Caco-2 (cell line): Measurements from ENCODE around the gene GLI3. TPM values are rescaled to one million over a fixed set of nuclear protein-coding genes. Genes with fewer than 3 reads are reported as not detected.

ENCODE experiments used
- BruUV-seq: library from RNA; stranded (reverse); fragments of 400-500 nt; replicated peaks from 2 replicates; lab custom pipeline; 2021; lab: Mats Ljungman, UMichigan
- CTCF ChIA-PET: fragments of 300-600 bp; sonication (Branson Sonifier 250); formaldehyde crosslinking; loops from one replicate; lab custom pipeline; 2022; ENCODE audit warnings: antibody characterized with exemption; lab: Charles Lee
- POLR2A ChIA-PET: fragments of 300-600 bp; sonication (Branson Sonifier 250); formaldehyde crosslinking; loops from one replicate; lab custom pipeline; 2022; ENCODE audit warnings: antibody characterized with exemption; lab: Charles Lee
- DNase-seq, 2 experiments: peaks; one replicate each; pipeline versions ENCODE4 v3.0.0 to v3.0.0-alpha.2; 2020 to 2022
- H3K27me3 ChIP-seq: replicated peaks from 2 replicates; pipeline ENCODE4 v1.6.0; 2011; ENCODE audit warnings: low read length; ENCODE audit not compliant: control insufficient read depth, insufficient read depth
- H3K36me3 ChIP-seq: 2 replicates; pipeline ENCODE4 v1.5.1; 2011; ENCODE audit warnings: low read length; ENCODE audit not compliant: control insufficient read depth, insufficient read depth
- H3K4me1 ChIP-seq: fragments of 250-450 bp; sonication (Bioruptor Pico); 2 replicates; pipeline ENCODE4 v1.5.1; 2020; ENCODE audit warnings: mild to moderate bottlenecking
- H3K4me3 ChIP-seq: 2 replicates; pipeline ENCODE4 v1.5.1; 2011; ENCODE audit warnings: low read depth, mild to moderate bottlenecking, control low read depth, low read length
- H3K9me3 ChIP-seq: fragments of 250-450 bp; sonication (Bioruptor Pico); 2 replicates; pipeline ENCODE4 v1.5.1; 2020; ENCODE audit warnings: mild to moderate bottlenecking, moderate library complexity
- H3K27ac Mint-ChIP-seq: one replicate; pipeline ENCODE4 v1.8.0; 2022; ENCODE audit warnings: mixed read lengths; ENCODE audit not compliant: unreplicated experiment
- H3K27me3 Mint-ChIP-seq: one replicate; pipeline ENCODE4 v1.8.0; 2022; ENCODE audit warnings: mixed read lengths; ENCODE audit not compliant: insufficient read depth, unreplicated experiment
- H3K36me3 Mint-ChIP-seq: one replicate; pipeline ENCODE4 v1.8.0; 2022; ENCODE audit warnings: mild to moderate bottlenecking, mixed read lengths; ENCODE audit not compliant: insufficient read depth, unreplicated experiment
- H3K4me1 Mint-ChIP-seq: one replicate; pipeline ENCODE4 v1.8.0; 2022; ENCODE audit warnings: low read depth, mixed read lengths; ENCODE audit not compliant: unreplicated experiment
- H3K4me3 Mint-ChIP-seq: one replicate; pipeline ENCODE4 v1.8.0; 2022; ENCODE audit warnings: mild to moderate bottlenecking, moderate library complexity, mixed read lengths; ENCODE audit not compliant: unreplicated experiment
- H3K9me3 Mint-ChIP-seq: one replicate; pipeline ENCODE4 v1.8.0; 2022; ENCODE audit warnings: mixed read lengths; ENCODE audit not compliant: unreplicated experiment
- CTCF ChIP-seq, 2 experiments: fragments of 200-600 bp in 1 of 2; IDR thresholded peaks; 1 replicate in 1 of 2; 2 replicates in 1 of 2; pipeline versions ENCODE4 v1.5.1 to v1.8.0; 2011 to 2022; ENCODE audit warnings: antibody characterized with exemption in 1 of 2, control low read depth in 1 of 2, inconsistent platforms in 1 of 2, low read depth in 1 of 2, low read length in 1 of 2, mild to moderate bottlenecking in 1 of 2, moderate library complexity in 1 of 2; ENCODE audit not compliant: insufficient read depth in 1 of 2, severe bottlenecking in 1 of 2, unreplicated experiment in 1 of 2
- intact Hi-C: fragments of 100-400 bp; cut with micrococcal nuclease; formaldehyde crosslinking; loops from one replicate; pipeline ENCODE4 v1.10.0; 2022; ENCODE audit not compliant: unreplicated experiment
- total RNA-seq: library from RNA; stranded (reverse); gene quantifications from 2 replicates; pipeline ENCODE4 v1.2.3, GENCODE V29; 2022

Gene GLI3
- total RNA-seq, 1 experiment from 2014 or later = 1.00 TPM

- no TSS peak for BruUV-seq
- no peaks in the 10 kb centered on the region for H3K9me3 ChIP-seq
- intact Hi-C loops = loop anchor here (5.0 to 10.0 kb wide), 3 partner anchors 52 to 857 kb away; no protein-coding TSS in a partner anchor
- H3K4me3 Mint-ChIP-seq = no peak overlapping the region
- H3K9me3 Mint-ChIP-seq = no peaks in the 10 kb centered on the region
- H3K27me3 Mint-ChIP-seq = peaks cover 13% of the 10 kb centered on the region
- H3K36me3 Mint-ChIP-seq = no peaks in the 10 kb centered on the region
- CTCF ChIA-PET = interaction anchor here (0.8 to 2.1 kb wide), 3 partner anchors 9 to 34 kb away, joined by 3 to 10 read pairs (median 4); no protein-coding TSS in a partner anchor
- H3K4me1 Mint-ChIP-seq = no peaks in the 10 kb centered on the region
- no peaks in the 10 kb centered on the region for H3K36me3 ChIP-seq
- H3K27ac Mint-ChIP-seq = no peak overlapping the region
- TF ChIP-seq CTCF (IDR thresholded peaks at IDR 0.05; ENCODE audit: insufficient read depth in 1 of 2, low read depth in 1 of 2, low read length in 1 of 2, severe bottlenecking in 1 of 2, unreplicated experiment in 1 of 2) = no peak
- POLR2A ChIA-PET = no interaction called here
- H3K4me1 ChIP-seq = no peaks in the 10 kb centered on the region
- H3K4me3 ChIP-seq = no peak overlapping the region
- peaks cover 1% of the 10 kb centered on the region; the same call in 1 of the 2 replicates for H3K27me3 ChIP-seq
- DNase-seq = no peak
Observed at GRCh38 chr7:41974870-41975557, 262.0 kb downstream of the GLI3 start.

DNA sequence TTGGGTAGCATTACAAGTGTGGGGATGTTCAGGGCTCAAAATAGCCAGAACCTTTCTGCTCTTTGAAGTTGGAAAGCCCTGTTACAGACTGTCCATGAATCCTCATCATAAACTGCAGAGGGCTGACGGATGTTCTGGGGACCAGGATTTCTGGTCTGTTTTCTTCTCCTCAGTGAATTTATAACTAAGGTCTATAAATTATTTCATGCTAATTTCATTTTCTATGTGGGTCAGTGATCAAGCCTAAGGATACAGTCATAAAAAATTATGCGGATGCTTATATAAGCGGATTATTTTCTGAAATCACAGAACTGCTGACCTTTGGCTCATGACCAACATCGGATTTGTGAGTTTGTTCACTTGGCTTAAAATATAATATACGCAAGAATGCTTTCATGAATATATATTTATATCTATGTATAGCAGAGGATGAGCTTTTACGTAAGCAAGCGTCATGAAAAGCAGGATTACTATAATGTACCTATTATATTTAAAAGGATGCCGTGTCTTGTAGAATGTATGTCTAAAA is 263.7 kb downstream of the GLI3 start:
- peaks cover 1% of the 10 kb centered on the region; the same call in 1 of the 2 replicates for H3K27me3 ChIP-seq

More for the DNA sequence above, 263.7 kb downstream of the GLI3 start:
- Mint-ChIP-seq H3K9me3 (no peaks in the 10 kb centered on the region), H3K36me3 (no peaks in the 10 kb centered on the region), H3K4me3 (no peak overlapping the region), H3K27me3 (peaks cover 14% of the 10 kb centered on the region), H3K4me1 (no peaks in the 10 kb centered on the region), H3K27ac (no peak overlapping the region)
- intact Hi-C loops = loop anchor here (10.0 kb wide), 1 partner anchor 172 kb away; no protein-coding TSS in a partner anchor
- ChIA-PET POLR2A (no interaction called here), CTCF (interaction anchor here (2.1 kb wide), 1 partner anchor 30 kb away, joined by 10 read pairs; no protein-coding TSS in a partner anchor)
- no TSS peak for BruUV-seq
- TF ChIP-seq CTCF (IDR thresholded peaks at IDR 0.05; ENCODE audit: insufficient read depth in 1 of 2, low read depth in 1 of 2, low read length in 1 of 2, severe bottlenecking in 1 of 2, unreplicated experiment in 1 of 2) = no peak
- Histone ChIP-seq H3K36me3 (no peaks in the 10 kb centered on the region), H3K4me1 (no peaks in the 10 kb centered on the region), H3K9me3 (no peaks in the 10 kb centered on the region), H3K4me3 (no peak overlapping the region)
- no peak for DNase-seq
